GM19023 (cell line): ENCODE measurements around the gene SIM1.

Source experiments
- ATAC-seq: cut with Tn5 transposase; IDR thresholded peaks from one replicate; pipeline ENCODE4 v1.9.1; 2021; ENCODE audit warnings: mild to moderate bottlenecking, moderate library complexity; ENCODE audit not compliant: unreplicated experiment

The SIM1 gene

DNA sequence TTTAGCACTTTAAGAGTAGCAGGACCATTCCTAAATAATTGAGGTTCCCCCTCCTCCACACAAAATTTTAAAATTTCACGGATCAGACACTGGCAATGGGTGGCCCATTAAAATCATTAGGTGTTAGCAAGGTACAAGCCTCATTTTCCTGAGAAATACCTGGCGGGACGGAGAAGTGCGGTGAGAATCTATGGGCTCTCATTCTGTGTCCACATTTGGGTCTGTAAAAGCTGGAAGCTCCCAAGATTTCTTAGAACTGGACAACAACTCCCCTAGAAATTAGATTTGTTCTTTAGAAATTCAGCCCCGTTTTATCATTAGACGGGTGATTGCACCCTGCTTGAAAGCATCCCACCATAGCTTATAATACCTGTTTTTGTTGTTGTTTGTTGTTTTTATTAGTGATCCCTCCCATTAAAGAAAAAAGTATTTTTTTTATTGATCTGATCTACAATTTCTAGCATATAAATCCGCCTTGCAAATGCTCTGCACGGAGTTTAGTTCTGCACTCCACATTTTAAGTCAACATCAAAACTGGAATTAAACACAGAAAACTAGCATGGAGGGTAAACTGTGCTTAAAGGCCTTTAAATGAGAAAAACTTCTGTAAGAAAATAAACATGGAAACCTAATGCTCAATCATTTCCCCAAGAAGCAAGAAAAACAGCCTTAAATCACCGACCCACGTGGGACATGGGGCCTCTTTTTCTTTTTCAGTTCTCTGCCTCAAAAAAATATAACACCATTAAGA lies 5.7 kb downstream of the SIM1 start:
- ATAC-seq = no peak

- no peak for ATAC-seq
Measured at GRCh38 chr6:100457311-100457990, 7.3 kb downstream of the SIM1 start.

GRCh38 chr6:100456908-100457235 lies 7.8 kb downstream of the SIM1 start:
- no peak for ATAC-seq

DNA sequence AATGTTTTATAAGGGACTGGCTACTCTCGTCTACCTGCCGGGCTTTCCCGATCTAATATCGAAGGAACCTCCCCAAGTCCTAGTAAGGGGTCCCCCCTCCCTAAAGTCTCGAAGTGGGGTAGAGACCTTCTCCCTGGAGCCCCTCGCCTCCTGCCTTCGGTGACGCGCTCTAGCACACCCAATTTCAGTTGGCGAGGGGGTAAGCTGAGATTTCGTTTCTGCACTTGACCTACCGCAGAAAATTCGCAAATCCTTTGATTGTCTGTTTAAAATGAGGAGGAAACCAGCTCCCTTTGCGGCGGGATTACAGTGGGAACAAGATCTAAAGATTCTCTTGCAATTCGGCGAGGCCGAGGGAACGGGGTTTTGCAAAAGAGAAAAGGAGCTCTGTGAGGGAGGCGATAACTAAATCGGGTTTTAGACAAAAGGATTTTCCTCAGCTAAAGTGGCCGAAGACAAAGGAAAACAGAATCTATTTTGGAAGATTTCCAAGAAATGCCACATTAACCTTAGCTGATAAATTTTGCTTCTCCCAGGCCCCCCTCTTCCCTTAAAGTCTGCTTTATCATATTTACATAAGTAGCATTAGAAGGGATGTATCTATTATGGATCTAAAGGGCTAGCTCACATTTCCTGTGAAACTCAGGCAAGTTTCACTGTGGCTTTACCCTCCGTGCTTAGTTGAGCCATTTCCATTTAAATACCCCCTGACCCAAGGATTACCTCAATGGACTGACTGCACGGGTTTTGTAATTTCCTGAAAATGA lies 8.4 kb downstream of the SIM1 start:
- no peak for ATAC-seq

GRCh38 chr6:100455230-100456124 lies 9.2 kb downstream of the SIM1 start:
- ATAC-seq = no peak

- ATAC-seq = no peak
Measured at GRCh38 chr6:100454551-100455229, 10.0 kb downstream of the SIM1 start.

GRCh38 chr6:100453701-100454521 lies 10.8 kb downstream of the SIM1 start:
- ATAC-seq = no peak

GRCh38 chr6:100452998-100453397 lies 11.7 kb downstream of the SIM1 start:
- ATAC-seq = no peak

GRCh38 chr6:100451577-100451976 lies 13.1 kb downstream of the SIM1 start:
- no peak for ATAC-seq

DNA sequence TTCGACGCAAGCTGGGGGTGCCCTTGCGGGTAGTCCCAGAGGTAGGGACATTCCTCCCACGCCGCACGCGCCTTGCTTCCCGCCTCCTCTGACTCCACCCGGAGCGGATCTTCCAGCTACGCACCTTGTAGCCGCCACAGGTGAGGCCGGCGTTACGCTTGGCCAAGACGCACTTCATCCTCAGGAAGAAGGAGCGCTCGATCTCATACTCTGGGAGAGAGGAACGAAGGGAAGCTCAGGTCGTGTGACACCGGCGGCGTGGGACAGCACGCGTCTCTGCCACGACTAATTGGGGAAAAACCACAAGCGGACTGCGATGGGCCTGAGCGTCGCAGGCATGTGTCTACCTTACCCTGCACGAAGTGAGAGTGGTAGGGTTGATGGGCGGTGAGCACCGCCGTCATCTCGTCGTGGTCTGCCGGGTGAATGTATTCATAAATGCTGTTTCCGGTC lies 15.5 kb downstream of the SIM1 start:
- ATAC-seq = no peak

DNA sequence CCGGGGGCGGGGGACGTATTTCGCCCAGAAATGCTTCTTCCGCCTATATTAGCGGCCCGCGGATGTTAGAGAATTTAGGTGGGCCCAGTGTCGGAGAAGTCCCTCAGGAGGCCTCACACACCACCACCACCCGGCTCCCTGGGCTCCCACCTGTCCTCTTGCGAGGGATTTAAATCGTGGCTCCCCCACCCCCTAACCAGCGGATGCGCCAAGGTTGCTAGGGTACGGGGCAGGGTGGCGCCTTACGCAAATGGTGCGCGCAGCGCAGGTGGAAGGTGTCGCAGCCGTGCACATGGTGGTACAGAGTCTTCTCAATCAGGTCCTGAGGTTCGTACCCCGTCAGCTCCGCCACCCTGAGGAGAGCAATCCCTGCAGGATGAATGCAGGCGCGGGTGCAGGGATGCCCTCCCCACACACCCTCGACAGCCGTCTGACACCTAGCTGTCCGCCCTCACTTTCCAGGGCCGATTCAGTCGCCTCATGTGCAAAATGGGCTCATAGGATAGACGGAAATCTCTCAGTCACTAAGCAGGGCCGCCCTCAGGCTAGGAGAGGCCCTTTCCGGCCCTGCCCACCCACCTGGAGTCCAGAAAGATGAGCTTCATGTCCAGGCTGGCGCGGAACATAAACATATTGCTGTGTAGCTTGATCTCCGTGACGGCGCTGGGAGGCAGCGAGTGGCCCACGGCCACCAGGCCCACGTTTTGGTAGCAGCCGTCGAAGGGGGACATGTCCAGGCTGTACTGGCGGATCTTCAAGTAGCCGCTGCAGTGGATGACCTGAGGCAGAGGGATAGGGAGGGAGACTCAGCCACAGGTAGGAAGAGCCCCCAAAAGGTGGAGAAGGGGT lies 16.6 kb downstream of the SIM1 start:
- no peak for ATAC-seq

DNA sequence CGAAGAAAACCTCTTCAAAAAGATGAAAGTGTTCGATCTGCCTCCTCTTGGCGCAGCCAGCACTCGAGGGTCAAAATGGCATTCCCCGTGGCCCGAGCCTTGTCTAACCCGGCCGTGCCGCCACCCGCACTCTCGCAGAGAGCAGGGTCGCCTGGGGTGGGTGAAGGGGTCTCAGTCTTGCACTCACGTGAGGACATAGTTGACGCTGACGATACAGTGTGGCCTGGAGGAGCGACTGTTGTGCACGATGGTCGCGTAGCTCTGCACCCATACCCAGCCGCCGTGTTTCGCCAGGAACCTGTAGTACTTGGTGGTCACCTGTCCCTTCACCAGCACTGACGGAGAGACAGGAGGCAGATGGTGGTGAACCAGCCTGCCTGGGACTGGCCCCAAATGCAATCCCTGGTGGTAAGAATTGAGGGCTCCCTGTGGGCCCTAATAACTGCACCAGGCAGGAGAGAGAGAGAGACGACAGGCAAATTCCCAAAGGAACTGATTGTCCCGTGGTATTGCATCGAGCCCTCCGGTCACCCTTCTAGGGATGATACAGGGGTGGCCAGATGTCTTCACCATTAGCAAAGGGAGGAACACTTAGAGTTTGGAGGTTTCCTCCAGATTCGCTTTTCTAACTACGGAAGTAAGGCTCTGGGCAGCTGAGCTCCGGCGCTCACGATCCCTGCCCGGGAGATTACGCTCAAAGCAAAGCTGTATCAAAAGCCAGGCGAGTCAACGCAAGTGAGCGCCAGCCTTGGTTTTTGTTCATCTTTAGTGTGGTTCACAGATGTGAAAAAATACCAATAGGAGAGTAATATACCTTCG lies 17.4 kb downstream of the SIM1 start:
- no peak for ATAC-seq

- no peak for ATAC-seq
Measured at GRCh38 chr6:100446115-100447080, 18.3 kb downstream of the SIM1 start.

DNA sequence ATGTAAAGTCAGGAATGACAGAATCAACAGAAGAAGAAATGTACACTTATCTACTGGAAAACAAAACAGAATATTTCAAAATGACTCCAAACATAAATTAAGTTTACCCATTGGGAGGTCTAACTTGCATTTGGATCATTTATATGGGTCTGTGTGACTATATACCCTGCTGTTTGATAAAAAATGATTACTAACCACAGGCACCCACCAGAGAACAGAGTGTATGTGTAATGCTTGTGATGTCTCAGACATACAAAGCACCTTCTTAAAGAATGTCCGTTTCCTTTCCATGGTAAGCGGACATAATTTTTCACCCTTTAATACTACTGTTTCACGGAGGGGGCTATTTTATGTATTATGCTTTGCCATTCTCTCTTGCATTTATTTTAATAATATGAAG lies 19.2 kb downstream of the SIM1 start:
- ATAC-seq = no peak

- ATAC-seq = no peak
Measured at GRCh38 chr6:100440935-100441334, 23.8 kb downstream of the SIM1 start.

- ATAC-seq = no peak
Measured at GRCh38 chr6:100435299-100435698, 29.4 kb downstream of the SIM1 start.
